22Rv1 (cell line): ENCODE data around the gene ZBTB7C.

Source experiments
- CTCF ChIP-seq: fragments of 450-650 bp; IDR thresholded peaks from 2 replicates; pipeline ENCODE4 v1.5.1; 2017; ENCODE audit warnings: mild to moderate bottlenecking
- ZFX ChIP-seq: fragments of 450-650 bp; IDR thresholded peaks from 2 replicates; pipeline ENCODE4 v1.6.1; 2017; ENCODE audit warnings: antibody characterized with exemption, borderline replicate concordance

DNA sequence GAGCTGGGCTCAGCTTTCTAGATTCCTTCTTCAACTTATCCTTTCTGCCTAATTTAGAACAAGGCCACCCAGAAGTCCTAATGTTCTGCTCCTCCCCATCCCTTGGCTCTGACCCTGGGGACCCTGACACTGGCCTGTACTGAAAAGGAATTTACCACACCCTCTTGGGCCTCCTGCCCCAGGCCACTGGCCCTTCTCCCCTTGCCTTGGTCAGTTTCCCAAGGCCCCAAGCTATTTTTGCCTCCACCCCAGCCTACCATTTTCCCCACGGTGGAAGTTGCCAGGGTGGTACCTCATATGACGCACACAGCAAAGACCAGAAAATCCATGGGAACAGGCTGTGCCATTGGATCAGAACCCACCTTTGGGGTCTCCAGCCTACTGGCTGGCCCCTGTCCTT lies 72.1 kb downstream of the ZBTB7C start:
- TF ChIP-seq CTCF: no peak
- TF ChIP-seq ZFX: no peak
